Stimulated activated CD8-positive, alpha-beta memory T cell treated with anti-CD3 and anti-CD28 coated beads, Interleukin-15, amount 100 ng/mL, for 4 hours (primary cell): ENCODE results near the gene ZNF691.
"Not testable (repeated sequence)": the region's sequence is repeated elsewhere in the genome, so short reads cannot be mapped to it uniquely, and the experiment has no call there.

Source experiments
- DNase-seq, 2 donors: peaks; one replicate each; pipeline ENCODE4 v3.0.0-alpha.2; 2020; ENCODE audit warnings: low read depth in 2 of 2

Gene ZNF691, protein sequence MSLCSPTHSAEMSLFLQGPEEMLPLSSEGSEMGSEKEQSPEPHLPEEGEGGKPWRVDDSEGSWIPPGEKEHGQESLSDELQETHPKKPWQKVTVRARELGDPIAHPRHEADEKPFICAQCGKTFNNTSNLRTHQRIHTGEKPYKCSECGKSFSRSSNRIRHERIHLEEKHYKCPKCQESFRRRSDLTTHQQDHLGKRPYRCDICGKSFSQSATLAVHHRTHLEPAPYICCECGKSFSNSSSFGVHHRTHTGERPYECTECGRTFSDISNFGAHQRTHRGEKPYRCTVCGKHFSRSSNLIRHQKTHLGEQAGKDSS

DNA sequence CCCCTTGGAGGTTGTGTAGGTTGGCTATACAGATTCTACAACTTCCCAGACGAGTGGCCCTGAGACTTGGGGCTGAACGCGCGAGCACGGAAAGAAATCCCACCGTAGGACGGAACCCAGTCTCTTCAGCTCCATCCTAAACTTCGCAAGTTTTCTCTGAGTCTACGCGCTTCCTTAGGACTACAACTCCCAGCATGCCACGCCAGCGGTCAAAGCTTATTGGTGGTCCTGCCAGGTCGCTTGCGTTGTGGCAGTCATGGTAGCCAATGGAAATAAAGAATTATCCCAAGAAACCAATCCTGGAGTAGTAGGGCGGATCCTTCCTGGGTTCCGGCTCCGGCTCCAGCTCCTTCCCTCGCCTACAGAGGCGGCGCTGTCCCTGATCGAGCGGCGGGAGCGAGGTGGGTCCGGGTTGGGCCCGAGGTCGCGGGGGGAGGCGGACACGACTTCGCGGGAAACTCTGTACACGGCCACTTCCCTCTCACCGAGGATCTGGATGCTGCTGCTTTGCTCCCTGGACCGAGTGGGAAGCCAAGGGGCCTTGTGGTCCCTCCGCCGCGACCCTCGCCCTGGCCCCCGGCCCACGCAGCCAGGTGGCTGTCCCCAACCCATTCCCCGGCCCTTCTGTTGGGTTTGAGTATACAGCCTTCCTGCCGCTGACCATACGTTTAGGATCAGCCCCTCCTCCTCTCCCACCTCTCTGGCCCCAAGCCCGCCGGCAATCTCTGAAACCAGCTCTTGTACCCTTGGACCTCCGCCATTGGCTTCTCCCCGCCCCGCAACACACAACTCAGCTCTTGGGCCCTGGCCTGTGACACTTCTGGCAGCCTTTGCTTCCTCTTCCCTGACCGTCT is at the start of gene ZNF691:
Gene ZNF691 (plus strand): TSS at position 357 of the 854 bp plus-strand sequence. CDS start 3,046 bp downstream, outside the sequence.
- DNase-seq: peak; percentile 70 to 82

DNA sequence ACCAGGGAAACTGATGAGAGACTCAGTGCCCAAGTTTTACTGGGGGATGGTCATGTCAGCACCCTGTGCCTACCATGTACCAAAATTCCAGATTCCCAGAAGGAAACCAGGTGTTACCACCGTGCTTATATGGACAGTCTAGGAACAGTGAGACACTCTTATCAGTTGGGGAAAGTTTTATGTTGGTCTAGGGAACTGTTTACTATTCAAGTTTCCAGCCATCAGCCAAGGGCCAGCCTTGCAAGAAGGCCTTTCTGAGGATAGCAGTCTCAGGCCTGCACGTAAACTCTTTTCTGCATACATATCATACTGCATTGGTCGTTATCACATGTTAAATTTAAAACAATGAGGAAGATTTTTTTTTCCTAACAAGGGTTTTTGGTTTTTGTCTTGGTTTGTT is 49.0 kb upstream of the ZNF691 start:
- no peak for DNase-seq

DNA sequence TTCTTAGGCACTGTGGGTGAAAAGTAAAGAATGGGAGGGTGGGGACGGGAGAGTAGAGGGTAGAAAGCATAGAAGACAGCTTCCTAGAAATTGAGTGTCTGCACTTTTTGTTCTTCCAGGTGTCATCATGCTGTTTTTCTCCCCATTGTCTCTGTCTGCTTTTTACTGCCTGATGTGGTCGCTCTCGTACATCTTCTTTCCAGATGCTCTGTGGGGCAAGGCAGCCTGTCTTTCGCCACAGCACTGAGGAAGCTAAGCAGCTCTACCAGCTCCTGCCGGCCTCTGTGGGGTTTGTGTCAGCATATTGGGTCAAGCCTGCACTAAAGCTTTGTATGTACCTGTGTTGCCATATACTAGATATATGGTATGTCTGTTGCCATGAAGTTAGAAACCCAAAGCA is 48.4 kb upstream of the ZNF691 start:
- no peak for DNase-seq

DNA sequence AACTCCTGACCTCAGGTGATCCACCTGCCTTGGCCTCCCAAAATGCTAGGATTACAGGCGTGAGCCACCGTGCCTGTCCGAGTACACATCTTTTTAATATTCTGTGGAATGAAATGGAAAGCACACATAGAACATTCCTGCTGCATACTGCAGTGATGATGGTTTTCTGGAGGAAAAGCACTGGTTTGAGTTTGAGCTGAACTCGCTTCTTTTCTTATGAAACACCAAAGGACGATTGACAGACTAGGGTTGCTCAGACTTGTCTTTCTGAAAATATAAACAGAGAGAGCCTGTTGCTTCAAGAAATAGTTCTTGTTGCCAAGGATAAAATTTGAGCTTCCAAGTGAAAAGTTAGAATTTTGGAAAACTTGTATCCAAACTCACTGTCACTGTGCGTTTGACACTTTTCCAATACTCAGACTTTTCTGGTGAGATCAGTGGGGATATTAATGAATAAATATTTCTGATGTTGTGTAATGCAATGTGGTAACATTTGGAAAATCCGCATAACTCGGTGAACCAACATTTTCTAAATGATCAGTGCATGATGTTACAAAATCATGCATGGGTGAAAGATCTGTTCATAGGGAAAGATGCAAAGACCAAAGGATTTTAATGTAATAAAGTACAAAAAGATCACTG is 44.5 kb upstream of the ZNF691 start:
- DNase-seq: no peak

DNA sequence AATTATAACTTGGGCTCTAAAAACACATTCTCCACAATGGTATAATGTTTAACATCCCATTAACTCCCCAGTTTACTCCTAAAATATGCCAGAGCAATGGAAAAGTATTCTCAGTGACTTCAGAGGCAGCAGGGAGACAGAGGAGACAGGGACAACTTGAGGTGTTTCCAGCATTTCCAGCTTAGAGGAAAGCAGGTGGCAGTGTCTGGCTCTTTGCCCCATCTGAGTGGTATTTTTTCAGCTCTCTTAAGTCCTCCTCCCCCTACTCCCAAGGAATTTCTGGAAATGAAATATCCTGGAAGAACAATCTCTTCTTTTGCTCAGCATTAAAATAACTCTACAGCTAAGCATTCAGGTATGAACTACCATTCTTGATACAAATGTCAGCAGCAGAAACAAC is 40.2 kb upstream of the ZNF691 start:
- no peak for DNase-seq

DNA sequence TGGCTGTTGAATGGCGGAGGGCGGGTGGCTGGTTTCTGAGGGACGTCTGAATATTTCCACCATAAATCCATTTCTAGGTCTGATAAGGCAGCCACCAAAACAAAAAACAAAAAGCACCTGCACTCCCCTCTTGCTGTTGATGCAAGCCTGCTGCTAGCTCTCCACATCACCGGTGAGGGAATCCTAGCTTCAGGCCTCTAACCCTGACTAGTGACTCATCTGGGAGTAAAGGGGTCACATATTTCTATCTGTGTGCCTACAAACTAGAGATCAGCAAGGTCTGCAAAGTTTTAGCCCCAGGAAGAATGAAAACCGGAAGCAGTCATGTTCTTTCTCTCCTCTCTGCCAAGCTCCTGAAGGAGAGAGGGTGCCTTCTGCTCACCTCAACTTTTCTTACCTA is 39.8 kb upstream of the ZNF691 start:
- no peak for DNase-seq

DNA sequence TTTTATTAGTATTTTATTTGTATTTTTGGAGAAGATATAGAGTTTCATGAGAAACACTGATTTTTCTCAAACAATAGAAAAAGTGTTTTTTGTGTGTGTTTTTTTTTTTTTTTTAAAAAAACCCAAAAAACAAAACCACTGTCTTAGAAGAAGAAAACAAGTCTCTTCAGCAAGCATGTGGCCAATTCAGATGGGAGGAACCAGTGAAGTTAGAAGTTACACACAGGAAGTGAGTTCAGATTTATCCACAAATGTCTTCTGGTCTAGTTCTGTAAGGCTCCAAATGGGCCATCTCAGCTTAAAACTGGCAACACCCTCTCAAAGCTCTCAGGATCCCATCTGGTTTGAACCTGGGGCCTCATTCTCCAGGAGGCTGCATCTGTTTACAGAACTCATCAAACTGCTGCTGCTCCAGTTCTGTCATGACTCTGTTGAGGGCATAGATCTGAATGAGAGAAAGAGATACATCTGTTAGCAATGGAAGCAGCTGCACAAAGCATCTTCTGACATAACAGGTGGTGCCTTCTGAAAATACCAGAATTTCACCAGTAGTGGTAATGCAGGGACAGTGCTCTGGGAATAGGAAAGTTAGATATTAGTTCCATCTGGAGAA is 39.3 kb upstream of the ZNF691 start:
- no peak for DNase-seq

DNA sequence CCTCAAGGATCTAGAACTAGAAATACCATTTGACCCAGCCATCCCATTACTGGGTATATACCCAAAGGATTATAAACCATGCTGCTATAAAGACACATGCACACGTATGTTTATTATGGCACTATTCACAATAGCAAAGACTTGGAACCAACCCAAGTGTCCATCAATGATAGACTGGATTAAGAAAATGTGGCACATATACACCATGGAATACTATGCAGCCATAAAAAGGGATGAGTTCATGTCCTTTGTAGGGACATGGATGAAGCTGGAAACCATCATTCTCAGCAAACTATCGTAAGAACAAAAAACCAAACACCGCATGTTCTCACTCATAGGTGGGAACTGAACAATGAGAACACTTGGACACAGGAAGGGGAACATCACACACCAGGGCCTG is 31.6 kb upstream of the ZNF691 start:
- DNase-seq: not testable (repeated sequence)

DNA sequence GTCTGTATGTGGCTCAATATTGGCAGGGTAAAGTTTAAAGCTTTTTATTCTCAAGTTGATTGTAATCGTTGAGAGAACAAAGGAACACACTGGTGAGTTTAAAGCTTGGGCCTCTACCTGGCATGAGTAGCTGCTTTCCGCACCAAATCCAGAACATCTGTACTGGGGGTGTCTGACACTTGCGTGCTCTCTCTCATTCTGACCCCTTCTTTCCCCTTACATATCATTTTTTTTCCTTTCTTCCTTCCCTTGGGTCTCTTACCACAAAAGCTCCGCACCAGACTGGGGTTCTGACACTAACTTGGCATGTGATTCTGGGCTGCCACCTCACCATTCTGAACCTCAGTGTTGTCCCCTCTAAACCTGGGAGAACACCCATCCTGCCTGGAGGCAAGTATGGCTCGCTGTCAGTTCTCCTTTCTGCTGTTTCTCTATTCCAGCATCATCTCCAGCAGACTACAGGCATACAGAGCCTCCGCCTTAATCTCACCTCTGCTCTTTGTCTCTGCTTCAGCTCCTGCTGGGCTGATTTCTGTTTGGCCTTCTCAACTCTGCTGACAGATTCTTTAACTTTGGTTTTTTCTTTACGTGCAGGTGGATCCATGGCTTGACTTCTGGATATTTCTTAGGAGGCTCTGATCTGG is 30.4 kb upstream of the ZNF691 start:
- no peak for DNase-seq

DNA sequence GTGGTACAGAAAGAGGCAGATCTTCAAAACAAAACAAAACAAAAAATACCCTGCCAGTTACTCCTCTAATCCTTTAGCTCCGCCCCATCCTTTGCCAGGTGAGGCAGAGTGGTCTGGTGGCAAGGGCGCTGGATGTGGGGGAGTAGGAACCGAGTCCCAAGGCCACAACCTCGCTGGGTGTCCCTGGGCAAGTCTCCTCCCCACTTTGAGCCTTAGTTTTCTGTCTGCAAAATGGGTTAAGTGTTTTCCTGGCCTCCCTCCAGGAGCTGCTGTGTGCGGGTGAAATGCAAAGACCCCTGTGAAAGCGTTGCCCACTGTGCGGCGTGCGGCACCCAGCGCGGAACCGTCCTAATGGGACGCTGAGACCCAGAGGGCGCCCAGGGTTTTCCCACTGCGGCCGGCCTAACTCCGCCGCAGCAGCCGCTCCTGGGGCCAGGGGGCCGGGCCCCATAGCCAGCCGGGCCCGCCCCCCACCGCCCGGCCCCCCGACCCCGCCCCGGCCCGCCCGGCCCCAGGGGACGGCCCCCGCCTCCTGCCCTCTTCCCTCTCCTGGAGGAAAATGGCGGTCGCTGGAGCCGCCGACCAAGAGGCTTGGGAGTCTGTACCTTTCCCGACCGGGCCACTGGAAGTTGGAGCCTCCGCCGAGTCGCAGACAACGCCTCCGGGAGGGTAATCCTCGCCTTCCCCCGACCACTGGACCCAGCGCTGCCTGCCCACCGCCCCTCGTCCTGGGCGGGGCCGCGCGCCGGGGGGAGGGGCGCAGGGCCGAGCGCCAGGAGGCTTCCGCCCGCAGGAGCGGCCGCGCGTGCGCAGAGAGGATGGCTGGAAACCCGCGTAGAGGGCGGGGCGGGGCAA is 29.6 kb upstream of the ZNF691 start, which contains the start of the genes ERMAP and SVBP:
Gene ERMAP (plus strand): TSS at position 538 of the 855 bp plus-strand sequence. CDS start 13,327 bp downstream, outside the sequence.
Gene SVBP (minus strand): TSS at position 813 of the 855 bp plus-strand sequence. CDS start 853 bp downstream, outside the sequence.
- DNase-seq: peak; percentile 88 to 90

DNA sequence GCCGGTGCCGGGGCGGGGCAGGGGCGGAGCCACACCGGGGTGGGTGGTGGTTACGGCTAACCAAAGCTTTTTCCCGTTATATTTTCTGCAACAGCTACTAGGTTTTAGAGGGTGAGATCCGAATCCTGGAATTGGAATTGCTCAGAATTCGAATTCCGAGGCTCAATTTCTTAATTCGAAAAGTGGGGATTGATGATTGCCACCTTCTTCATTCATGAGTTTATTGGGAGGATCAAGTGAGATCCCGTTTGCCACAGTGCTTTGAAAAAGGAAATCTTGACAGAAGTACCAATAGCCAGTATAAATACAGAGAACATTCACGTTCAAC is 29.0 kb upstream of the ZNF691 start:
- DNase-seq: no peak

DNA sequence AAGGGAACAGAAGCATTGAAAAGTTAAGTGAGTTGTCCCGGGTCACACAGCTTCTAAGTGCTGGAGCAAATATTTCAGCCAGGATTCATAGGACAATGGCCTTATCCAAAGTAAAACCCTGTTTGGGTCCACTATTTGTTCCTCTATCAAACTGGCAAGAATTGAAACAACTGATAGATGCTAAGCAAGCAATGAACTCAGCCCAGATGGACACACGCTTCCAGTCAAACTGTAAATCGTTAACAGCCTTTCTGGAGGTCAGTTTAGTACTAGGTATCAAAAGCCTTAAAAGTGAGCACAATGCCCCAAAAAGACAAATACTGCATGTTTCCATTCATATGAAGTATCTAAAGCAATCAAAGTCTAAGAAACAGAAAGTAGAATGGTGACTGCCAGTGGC is 28.4 kb upstream of the ZNF691 start:
- DNase-seq: no peak

DNA sequence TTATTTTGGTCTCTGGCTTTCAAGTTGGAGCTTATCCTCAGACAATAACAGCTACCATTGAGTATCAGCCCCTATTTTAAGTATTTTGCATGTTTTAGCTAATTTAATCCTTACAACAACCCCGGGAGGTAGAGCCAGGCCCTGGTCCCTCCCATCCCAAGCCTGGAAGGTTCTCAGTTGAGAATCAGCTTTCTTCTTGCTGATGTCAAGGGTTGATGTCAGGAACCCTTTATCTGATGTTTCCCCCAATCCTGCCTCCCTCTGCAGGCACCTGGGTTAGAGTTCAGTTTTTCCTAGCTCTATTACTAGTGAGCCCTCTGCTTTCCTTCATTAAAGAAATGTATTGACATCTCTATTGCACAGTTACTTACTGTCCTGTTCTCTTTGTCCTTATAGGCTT is 25.6 kb upstream of the ZNF691 start:
- no peak for DNase-seq

DNA sequence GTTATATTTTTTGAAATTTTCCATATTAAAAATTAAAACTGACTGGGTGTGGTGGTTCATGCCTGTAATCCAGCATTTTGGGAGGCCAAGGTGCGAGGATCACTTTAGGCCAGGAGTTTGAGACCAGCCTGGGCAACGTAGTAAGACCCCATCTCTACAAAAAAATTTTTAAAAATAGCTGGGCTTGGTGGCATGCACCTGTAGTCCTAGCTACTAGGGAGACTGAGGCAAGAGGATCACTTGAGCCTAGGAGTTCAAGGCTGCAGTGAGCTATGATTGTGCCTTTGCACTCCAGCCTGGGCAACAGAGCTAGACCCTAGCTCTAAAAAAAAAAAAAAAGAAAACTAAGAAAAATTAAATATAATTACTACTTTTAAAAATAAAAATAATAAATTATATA is 24.7 kb upstream of the ZNF691 start:
- no peak for DNase-seq

DNA sequence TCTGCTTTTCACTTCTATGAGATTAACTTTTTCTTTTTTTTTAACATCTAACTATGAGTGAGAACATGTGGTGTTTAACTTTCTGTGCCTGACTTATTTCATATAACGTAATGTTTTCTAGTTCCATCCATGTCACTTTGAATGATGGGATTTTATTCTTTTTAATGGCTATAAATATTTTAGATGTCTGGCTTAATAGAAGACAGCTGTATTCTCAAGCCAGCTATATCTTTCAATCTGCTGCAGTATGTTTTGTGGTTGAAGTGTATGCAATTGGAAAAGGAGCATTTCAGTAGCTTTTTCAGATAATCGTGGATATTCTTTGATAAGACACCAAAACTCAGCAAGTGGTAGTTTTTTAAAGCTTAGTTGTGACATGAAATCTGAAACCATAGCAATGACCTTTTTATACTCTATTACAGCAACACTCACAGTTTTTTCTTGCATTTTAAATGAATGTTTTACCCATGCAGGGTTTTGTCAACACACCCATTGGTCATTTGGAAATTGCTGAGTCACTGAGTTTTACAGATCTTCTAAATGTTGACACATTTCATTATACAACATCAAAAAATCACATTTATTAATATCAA is 23.5 kb upstream of the ZNF691 start:
- no peak for DNase-seq

DNA sequence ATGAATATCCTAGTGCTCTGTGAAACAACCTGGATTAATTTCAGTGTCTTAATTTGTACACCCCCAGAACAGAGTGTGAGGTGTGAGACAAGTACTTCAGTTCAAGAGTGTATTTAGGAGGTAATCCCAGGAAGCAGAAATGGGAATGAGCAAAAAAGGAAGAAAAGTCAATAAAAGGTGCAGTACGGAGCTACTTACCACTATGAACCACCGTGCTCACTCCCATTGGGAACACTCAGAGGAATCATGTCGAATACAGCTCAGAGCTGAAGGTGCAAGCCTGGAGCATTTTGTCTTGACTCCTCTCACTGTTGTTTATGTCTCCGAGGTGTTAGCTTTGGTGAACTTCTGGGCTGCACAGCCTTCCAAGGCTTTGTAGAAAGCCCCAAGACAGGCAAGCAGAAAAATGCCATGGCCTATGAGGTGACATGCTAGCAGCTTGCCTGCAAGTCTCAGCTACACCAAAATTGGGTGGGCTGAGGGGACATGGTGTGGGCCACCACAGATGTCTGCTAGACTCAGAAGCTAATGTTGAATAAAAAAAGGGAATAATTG is 21.9 kb upstream of the ZNF691 start:
- DNase-seq: no peak

DNA sequence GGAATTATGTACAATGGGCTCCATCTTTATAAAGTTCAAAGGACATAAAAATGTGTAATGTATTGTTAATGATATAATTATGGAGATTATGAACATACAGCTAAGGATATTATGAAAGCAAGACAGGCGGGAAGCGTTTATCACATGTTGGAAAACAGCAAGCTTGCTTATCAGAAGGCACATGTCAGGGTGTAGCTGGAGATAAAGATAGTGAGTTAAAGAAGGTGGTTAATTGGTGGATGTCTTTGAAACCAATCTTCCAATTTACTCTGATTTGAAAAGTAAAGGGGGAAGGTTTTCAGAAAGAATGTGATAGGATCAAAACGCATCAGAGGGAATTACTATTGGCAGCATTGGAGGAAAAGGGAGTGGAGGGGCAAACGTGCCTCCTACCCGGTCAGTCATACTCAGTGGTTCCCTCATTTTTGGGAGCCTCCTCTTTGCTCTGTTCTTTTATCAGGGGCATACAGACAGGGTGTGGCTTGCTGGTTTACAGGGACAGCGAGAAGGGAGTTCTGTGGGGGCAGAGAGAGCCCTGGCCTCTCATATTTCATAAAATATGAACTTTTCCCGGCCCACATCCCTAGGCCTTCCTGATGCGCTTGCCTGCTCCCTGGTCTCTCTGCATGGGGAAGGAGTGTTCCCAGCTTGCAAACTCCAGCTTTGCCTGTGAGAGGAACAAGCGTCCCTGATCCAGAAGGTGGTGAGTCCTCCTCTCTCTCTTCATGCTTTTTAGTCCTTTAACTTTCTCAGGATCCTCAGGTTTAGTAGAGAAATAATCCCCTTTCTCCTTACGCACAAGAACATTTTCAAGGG is 21.2 kb upstream of the ZNF691 start:
- DNase-seq: no peak

DNA sequence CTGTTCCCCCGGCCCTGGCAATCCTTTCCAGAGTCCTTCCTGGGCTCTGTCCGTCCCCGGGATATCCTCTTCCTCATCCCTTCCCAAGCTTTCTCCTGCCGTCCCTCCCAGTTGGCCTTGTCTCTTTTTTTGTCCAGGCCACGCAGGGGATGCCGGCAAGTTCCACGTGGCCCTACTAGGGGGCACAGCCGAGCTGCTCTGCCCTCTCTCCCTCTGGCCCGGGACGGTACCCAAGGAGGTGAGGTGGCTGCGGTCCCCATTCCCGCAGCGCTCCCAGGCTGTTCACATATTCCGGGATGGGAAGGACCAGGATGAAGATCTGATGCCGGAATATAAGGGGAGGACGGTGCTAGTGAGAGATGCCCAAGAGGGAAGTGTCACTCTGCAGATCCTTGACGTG is 15.8 kb upstream of the ZNF691 start:
- no peak for DNase-seq

DNA sequence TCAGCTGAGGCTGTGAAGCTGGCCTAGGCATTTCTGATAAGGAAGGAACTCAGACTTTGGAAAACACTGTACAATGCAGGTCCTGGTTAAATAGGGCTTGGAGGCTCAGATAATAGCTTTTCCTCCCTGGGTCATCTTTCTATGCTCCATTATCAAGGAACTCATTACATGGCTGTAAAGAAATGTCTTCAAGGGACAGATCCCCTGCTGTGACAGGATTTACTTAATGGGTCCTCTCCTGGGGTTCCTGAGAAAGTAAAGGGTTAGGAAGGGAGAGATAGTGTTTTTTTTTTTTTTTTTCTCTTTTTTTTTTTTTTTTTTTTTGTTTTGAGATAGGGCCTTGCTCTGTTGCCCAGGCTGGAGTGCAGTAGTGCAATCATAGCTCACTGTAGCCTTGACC is 15.1 kb upstream of the ZNF691 start:
- no peak for DNase-seq
